ENCODE data around the gene OMP. TPM values are rescaled to one million over a fixed set of nuclear protein-coding genes. Genes with fewer than 3 reads are reported as not detected.

Gene OMP
- total and polyA plus RNA-seq, 2 donors (not counting 3 experiments of a cell fraction or from before 2014, with no cell fraction given): 0.80 TPM; not detected in 1

DNA sequence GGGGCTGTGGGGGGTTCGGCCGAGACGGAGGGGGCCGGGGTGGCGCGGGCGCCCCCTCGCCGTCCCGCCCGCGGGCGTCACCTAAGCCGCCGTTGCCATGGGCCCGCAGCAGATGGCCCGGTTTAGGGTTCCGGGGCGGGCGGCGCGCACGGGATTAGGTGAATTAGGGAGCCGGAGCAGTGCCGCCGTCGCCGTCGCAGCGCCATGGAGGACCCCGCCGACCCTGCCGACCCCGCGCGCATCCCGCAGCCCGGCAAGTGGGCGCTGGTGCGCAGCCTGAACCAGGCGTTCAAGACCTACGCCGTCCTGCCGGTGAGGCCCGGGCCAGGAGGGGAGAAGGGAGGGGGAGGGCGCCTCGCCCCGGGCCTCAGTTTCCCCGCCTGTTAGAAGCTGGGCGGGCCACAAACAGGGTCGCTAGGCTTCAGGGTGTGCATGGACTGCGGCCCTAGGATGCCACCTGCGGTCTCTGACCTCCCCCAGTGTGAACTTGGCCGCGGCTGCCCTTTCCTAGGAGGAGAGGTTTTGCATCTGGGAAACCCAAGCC lies 35.5 kb downstream of the OMP start:
- no peak overlapping the region for H3K4me3 ChIP-seq (replicated peaks in 1 of 3; ENCODE audit: insufficient read depth in 1 of 3, low read depth in 1 of 3, low read length in 3 of 3)
- FAIRE-seq (no peak), DNase-seq (ENCODE audit: low read depth, low spot score) (no peak)
- no peaks in the 10 kb centered on the region for H3K36me3 ChIP-seq (ENCODE audit: control insufficient read depth in 2 of 2, extremely low read depth in 1 of 2, insufficient read depth in 2 of 2, low read length in 2 of 2)
- dilution Hi-C loops (cut with MboI; ENCODE audit: extremely low pct_ligation_motif_present, low sequenced_read_pairs) (no loop called here), intact Hi-C loops (cut with micrococcal nuclease) (no loop called here)
- no peaks in the 10 kb centered on the region for H3K27me3 ChIP-seq (ENCODE audit: control insufficient read depth in 2 of 2, insufficient read depth in 2 of 2, low read length in 2 of 2)
- no peak for TF ChIP-seq POLR2A (IDR thresholded peaks at IDR 0.05; ENCODE audit: low read depth, low read length)
- TF ChIP-seq MYC (IDR thresholded peaks at IDR 0.05; ENCODE audit: low read depth, low read length): no peak
- TF ChIP-seq FOS (IDR thresholded peaks at IDR 0.05; ENCODE audit: borderline replicate concordance, insufficient read depth, low read length): no peak
- no peak for TF ChIP-seq EZH2 (IDR thresholded peaks at IDR 0.05; ENCODE audit: borderline replicate concordance, low read depth, low read length, severe bottlenecking)
- no peak for TF ChIP-seq JUN (IDR thresholded peaks at IDR 0.05; ENCODE audit: borderline replicate concordance, insufficient read depth, insufficient read length, low read depth)
- TF ChIP-seq, protein P1, sequence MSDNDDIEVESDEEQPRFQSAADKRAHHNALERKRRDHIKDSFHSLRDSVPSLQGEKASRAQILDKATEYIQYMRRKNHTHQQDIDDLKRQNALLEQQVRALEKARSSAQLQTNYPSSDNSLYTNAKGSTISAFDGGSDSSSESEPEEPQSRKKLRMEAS (IDR thresholded peaks at IDR 0.05; ENCODE audit: insufficient read depth, insufficient read length): no peak
- TF ChIP-seq CTCF (IDR thresholded peaks at IDR 0.05; ENCODE audit: extremely low read depth in 1 of 2, insufficient read depth in 1 of 2, low read depth in 1 of 2, low read length in 2 of 2): no peak
- no peak for TF ChIP-seq POLR2AphosphoS5 (IDR thresholded peaks at IDR 0.05; ENCODE audit: insufficient read depth, low read depth, low read length)
- TF ChIP-seq GATA2 (IDR thresholded peaks at IDR 0.05; ENCODE audit: insufficient read depth, insufficient read length, low read depth, low read length): no peak
- no peak overlapping the region for H3K4me2 ChIP-seq (ENCODE audit: insufficient read depth, low read length)
- no peaks in the 10 kb centered on the region for H3K9me3 ChIP-seq (replicated peaks; ENCODE audit: control insufficient read depth, insufficient read depth, low read length)
- CTCF ChIA-PET: interaction anchor here (3.6 kb wide), 1 partner anchor 10 kb away, joined by 28 read pairs; the partner anchor contains the start of gene MYO7A
- peaks cover 8% of the 10 kb centered on the region for H3K4me1 ChIP-seq (ENCODE audit: control insufficient read depth, extremely low read depth, insufficient read depth, low read length)
- H3K27ac ChIP-seq (ENCODE audit: insufficient read depth, low read depth, low read length): no peak overlapping the region
- H3K9ac ChIP-seq (replicated peaks; ENCODE audit: extremely low read depth, insufficient read depth, low read length): no peak overlapping the region
- no peak overlapping the region for H2AFZ ChIP-seq (ENCODE audit: low read depth, low read length)
- H4K20me1 ChIP-seq (replicated peaks; ENCODE audit: control insufficient read depth, extremely low read depth, insufficient read depth, low read length): no peaks in the 10 kb centered on the region
- BruUV-seq (replicated peaks): no TSS peak
- no peaks in the 10 kb centered on the region for H3K9me1 ChIP-seq (replicated peaks; ENCODE audit: control insufficient read depth, extremely low read depth, insufficient read depth, low read length)
- no peaks in the 10 kb centered on the region for H3K79me2 ChIP-seq (ENCODE audit: control insufficient read depth, insufficient read depth, low read length)
- POLR2A ChIA-PET: no interaction called here

Measured in endothelial cell of umbilical vein (primary cell).